Activated naive CD4-positive, alpha-beta T cell treated with Interleukin-2 at 50 U/mL for 16 hours (primary cell): Measurements from ENCODE around the gene SMPDL3A.
"Not testable (repeated sequence)": the region's sequence is repeated elsewhere in the genome, so short reads cannot be mapped to it uniquely, and the experiment has no call there.

Experiments
- DNase-seq: peaks from one replicate; pipeline ENCODE4 v3.0.0-alpha.2; 2020

Gene SMPDL3A, protein sequence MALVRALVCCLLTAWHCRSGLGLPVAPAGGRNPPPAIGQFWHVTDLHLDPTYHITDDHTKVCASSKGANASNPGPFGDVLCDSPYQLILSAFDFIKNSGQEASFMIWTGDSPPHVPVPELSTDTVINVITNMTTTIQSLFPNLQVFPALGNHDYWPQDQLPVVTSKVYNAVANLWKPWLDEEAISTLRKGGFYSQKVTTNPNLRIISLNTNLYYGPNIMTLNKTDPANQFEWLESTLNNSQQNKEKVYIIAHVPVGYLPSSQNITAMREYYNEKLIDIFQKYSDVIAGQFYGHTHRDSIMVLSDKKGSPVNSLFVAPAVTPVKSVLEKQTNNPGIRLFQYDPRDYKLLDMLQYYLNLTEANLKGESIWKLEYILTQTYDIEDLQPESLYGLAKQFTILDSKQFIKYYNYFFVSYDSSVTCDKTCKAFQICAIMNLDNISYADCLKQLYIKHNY

DNA sequence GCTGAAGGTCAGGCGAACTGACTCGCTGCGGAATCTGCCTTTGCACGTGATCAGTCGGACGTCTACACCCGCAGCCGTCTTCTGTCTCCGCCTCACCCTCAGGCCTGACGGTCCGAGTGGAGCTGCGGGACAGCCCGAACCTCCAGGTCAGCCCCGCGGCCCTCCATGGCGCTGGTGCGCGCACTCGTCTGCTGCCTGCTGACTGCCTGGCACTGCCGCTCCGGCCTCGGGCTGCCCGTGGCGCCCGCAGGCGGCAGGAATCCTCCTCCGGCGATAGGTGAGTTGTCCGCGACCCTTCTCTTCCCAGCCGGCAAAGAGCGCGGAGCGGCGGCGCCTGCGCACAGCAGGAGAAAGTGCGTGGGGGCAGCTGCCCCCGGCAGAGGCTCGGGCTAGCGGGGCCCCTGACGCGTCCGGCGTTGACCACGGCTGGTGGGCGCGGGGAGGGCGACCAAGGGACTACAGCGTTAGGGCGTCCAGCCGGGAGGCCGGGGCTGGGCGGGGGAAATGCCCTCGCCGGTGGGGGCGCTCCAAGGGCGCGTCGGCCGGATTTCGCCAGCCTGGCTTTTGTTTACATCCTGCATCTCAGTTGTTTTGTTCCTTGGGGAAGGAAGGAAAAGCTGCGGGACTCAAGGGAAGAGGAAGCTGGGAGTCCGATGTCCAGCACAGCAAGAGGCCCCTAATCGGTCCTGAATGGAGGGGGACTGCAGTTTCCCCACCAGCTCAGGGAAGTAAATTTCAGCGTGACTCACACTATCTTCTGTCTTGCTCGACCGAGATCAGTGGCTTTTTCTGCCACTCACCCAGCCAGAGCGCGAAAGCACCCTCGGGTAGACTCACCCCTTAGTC lies at the start of gene SMPDL3A:
SMPDL3A (plus strand) TSS at position 77 of the 846 bp plus-strand sequence; CDS start at position 166, 89 bp downstream.
- DNase-seq: no peak

DNA sequence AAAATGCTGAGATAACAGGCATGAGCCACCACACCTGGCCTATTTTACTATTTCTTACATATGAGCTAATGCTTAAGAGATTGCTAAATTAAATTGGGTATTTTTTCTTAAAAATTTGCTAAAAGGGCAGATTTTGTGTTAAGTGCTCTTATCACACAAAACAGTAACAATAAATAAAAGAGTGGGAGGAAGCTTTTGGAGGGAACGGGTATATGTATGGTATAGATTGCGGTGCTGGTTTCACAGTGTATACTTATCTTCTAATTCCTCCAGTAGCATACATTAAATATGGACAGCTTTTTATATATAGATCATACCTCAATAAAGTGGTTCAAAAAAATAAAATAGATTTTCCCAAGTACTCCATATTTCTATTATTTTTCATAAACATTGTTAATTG lies 49.0 kb upstream of the SMPDL3A start:
- no peak for DNase-seq

DNA sequence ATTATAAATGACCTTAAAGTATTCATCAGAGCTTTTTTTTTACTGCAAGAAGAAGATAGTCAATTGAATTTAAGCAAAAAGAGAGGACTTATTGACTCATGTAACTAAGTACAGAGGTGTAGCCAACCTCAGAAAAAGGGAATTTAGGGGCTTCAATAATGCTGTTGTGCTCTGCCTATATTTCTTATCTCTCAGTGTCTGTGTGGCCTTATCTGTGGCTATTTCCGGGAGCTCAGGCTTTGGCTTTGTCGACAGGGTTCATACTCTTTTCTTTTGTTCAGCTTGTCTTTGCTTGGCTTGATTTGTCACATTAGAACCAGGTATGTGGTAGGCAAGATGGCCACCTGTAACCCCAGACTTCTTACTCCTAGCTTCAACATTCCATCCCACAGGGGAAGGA lies 48.1 kb upstream of the SMPDL3A start:
- DNase-seq: no peak

DNA sequence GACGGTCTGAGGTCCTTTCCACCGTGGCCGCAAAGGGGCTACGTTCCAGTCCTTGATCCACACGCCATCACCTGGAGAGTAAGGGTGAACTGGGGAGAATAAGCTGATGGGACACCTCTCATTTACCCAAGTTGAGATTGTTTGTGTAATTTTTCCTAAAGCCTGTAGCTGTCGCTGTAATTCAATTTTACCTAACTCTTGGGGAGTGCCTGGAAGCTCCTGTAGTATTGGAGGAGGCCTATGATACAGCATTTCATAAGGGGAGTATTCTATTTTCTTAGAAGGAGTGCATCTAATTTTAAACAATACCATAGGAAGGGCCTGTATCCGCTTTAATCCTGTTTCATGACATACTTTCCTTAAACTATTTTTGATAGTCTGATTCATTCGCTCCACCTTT lies 44.8 kb upstream of the SMPDL3A start:
- DNase-seq: not testable (repeated sequence)

DNA sequence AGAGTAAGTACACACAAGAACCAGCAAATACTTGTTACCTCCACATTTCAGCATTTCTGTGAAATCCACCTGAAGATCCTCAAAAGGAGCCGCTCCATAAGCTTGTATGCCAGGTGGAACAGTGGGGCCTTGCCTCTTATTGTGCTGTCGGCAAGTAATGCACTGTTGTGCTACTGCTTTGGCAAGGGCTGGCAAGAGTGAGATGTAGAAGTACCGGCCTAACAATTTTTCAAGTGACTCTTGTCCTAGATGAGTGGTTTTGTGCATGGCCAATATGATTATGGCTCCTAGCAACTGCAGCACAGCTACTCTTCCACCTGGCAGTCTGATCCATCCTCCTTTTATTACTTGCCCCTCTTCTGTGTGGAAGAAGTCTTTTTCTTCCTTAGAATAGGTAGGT lies 44.2 kb upstream of the SMPDL3A start:
- DNase-seq: not testable (repeated sequence)

DNA sequence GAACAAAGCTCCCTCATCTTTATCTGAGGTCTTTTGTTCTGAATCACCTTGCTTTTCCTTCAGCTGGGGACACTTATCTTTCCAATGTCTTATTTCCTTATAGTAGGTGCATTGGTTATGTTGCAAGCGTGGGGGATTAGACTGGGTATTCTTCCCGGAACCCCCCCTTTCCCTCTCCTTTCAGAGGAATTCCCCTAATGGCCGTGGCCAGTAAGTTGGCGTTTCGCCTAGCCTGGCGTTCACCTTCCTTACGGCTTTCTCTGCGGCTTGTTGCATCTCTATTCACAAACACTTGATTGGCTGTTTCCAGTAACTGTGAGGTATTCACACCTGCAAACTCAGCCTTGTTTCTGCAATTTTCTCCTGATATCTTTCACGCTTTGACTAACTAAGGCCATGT lies 42.4 kb upstream of the SMPDL3A start:
- no peak for DNase-seq

DNA sequence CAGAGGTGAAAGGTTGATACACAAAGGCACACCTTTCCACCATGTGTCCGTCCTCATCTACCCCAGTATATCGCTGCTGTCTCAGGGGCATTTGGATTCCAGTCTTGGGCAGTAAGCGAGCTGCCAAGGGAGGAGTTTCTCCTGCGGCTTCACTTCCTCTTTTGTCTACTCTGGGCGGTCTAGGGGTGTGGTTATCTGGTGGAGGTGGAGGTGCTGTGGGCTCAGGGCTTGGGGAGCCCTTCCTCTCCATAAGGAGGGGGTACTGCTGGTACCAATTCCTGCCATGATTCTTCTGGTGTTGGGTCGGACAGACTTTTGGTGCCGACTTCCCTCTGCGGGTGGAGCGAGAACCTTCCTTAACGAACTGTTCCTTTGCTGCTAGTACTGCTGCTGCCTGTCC lies 41.5 kb upstream of the SMPDL3A start:
- no peak for DNase-seq

DNA sequence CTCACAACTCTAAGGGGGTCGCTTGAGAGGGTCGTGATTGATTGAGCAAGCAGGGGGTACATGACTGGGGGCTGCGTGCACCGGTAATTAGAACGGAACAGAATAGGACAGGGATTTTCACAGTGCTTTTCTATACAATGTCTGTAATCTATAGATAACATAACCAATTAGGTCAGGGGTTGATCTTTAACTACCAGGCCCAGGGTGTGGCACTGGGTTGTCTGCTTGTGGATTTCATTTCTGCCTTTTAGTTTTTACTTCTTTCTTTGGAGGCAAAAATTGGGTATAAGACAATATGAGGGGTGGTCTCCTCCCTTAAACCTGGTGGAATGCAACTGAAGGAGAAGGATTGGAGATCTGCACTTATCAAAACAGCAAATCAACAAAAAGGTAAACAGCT lies 40.1 kb upstream of the SMPDL3A start:
- not testable (repeated sequence) for DNase-seq

DNA sequence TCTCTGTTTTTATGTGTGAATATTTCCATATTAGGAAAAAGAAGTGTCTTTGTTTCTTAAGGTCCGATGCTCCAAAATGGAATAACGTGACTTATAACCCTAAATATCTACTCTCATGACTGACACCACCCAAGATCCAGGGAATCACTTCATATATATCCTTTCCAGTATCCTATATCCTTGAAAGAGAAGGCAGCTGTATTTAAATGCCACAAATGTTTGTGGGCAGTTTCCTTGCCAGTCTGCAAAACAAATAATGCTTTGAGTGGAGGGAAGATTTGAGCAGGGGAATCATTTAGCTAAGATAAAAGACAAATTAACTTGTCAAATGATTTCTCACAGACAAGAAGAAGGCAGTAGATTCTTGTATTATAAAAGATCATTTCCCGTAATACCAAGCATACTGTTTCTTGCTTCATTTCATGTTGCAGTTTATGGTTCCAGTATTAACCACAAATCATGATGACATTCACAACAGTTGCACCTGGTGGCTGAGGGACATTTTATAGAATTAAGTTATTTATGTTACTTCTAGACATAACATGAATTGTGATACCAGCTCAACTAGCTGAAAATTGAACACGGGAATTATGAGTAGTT lies 39.5 kb upstream of the SMPDL3A start:
- DNase-seq: no peak

DNA sequence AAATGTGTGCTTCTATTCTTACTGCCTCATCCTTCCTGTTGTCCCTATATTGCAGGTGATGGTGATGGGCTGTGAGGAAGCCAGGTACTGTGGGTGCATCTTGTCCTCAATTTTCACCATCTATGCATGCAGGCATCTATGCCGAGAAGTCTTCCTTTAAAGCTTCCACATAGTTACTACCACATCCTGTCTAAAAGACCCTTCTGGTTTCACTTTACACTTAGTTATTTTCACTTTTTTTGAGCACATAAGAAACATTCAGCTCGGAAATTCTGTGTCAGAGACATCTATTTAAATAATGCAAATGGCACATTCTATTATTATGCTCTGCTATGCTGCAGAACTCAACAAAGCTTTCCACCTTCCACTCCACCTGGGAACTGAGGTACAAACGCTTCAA lies 37.7 kb upstream of the SMPDL3A start:
- DNase-seq: no peak

DNA sequence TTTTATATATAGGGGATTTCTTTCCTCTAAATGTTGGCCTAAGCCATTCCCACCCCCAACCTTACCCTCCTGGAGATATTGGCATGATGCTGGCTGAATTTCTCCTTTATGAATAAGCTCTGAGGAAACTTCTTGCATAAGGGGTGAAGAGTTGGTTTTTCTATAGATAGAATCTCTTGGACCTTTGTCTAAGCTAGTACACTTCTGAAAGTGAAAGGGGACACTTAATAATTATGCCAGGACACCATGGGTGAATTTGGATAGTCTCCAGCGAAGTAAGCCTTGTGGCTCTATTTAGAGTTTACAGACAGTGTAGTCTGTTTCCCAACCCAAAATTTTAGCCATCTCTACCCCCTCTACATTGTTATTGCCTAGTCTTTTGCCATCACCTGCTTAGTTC lies 36.6 kb upstream of the SMPDL3A start:
- DNase-seq: no peak

DNA sequence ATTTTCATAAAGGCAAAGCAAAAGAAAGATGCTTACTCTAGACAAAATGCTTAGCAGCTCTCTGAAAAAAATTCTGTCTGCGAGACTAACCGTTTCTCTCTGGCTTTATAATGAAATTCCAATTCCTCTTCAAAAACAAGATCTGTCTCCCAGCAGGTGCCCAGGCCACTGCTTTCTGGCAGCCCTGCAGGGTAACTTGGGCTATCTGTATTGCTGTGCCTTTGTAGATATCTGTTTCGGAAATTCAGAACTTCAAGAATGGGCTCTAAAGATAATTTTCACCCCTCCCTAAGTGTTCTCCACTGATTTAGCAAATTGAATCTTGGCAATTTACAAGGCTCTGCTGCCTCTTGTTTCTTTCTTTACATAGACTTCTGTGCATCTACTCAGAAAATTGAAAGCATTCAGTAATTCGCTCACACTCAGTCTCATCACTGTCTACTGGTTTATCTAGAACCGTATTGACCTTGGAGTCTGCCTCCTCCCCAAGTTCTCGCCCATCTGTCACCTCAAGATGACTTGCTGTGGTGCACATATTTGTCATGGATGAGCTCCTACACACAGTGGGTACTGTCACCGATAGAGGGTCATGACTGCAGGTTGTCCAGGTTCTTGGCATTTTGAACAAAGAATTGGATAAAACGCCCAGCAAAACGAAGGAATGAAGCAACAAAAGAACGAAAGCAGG lies 35.9 kb upstream of the SMPDL3A start:
- no peak for DNase-seq

DNA sequence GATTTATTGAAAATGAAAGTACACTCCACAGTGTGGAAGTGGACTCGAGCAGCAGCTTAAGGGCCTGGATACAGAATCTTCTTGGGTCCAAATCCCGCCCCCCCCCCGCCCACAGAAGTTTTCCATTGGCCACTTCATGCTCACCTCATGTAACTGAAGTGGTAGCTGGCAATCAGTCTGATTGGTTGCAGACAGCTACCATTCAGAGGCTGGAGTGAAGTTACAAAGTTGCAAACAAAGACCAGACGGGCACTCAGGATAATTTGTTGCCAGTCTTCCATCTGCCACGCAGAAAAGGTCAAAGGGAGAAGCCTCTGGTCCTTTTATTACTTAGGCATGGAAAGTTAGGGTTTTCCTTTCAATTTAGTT lies 35.4 kb upstream of the SMPDL3A start:
- DNase-seq: no peak

DNA sequence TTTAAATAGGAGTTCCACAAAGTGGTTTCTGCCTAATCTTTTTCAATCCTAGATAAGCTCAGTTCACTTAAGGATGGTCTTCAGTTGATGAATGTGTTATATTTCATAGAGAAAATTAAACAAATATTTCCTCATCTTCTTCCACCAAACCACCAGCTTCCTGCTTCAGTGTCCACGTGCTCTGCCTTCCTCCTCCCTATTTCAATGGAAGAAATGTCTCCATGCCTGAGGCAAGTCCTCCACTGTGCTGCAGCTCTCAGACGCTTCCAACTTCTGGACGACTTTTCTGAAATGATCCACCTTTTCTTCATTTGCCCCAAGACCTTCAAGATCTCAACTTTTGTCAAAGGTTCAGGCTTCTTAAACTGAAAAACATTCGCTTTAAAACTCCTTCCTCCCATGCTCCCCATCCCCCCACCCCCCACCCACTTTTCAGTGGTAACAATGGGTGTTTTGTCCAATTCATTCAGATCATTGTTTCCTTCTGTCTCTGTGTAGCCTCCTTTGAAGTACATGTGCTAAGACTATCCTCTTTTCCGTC lies 34.8 kb upstream of the SMPDL3A start:
- no peak for DNase-seq

DNA sequence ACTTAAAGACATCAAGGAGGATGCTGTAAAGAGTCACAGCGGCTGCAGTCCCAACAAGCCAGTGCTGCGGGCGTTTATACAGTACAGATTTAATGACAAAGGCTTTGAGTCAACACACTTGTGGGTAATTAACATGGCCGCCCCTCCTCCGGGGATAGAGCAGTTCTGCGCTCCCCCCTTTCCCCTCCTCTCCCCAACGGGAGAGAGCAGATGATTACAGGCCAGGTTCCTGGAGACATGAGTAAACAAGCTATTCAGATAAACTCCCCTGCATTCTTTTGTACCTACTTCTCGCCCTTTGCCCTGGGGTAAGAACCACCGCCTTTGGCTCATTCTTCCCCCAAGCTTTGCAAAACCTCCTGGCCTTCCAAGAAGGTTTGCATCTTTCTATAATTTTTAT lies 33.2 kb upstream of the SMPDL3A start:
- no peak for DNase-seq

DNA sequence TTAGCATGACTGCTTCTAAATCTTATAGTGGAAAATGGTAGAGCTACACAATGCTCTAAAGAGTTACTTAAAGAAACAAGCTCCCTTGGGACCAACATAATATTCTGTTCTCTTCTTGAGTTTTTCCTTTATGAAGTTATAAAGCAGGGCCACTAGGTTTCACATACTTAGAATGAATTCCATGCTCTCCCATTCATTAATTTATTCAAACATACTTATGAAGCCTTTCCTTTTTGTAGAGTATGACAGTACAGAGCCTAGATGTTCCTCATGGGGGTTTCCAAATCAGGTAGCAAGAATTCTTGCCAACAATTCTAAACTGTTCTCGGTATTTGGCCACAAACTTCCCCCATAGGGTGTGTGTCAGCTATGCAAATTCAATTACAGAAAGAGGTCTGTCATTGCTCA lies 30.1 kb upstream of the SMPDL3A start:
- DNase-seq: no peak

DNA sequence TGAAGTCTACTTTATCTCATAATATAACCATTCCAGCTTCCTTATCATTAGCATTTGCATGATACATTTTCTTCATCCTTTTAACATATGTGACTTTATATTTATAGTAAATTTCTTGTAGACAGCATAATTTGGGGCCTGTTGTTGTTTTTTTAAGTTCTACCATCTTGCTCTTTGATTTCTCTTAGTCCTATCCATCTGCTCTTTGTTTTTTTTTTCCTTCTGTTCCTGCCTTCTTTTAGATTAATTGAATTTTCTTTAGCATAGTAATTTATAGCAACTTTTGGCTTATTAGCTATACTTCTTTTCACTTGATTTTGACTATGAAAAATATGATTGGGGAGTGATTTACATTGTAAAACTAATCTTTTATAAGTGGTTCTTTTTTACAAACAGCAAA lies 28.7 kb upstream of the SMPDL3A start:
- DNase-seq: no peak

DNA sequence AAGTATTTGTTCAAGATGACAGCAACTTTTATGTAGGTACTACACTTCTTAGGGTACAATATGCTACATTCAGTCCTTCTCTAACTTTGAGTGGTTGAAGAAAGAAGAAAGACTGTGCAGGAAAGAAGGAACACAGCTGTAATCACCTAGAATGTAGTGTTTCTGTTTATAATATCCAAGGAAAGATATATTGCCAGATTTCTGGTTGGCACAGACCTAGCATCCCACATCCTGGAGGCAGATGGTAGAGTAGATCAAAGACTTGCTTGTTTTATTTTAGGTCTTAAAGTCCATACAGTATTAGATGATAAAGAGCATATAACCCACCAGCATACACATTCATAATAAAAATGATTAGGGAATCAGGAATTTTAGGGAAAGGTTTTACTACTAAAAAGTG lies 22.8 kb upstream of the SMPDL3A start:
- no peak for DNase-seq

DNA sequence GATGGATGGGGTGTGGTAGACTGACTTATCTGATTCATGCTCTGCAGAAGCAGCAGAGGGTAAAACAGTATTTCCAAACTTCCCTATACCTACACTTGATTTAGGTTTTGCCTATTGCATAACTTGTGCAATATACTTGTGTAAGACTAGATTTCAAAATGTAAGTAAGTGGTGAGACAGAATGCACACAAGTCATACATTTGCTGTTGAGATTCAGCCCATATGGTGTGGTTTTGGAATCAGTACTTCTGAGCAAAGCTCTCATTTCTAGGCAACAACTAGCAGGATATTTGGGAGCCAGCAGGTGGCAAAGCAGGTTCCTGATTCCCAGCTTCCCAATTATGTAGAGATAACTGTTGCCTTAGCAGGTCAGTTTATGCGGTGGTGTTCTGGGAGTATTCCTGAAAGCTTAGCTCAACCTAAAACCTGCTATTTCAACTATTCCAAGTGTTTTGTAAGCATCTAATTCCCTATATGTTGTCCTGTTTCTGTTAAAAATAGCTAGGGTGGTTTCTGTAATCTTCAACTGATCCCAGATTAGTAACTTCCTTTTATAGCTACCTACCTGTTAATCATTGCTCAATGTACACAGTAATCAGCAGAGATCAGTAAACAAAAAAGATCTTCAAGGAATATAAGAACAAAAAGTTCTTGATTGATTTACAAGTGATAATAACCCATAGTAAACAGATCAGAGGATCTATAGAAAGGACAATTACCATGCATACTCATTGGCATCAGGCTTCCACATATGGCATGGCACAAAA lies 18.0 kb upstream of the SMPDL3A start:
- no peak for DNase-seq

DNA sequence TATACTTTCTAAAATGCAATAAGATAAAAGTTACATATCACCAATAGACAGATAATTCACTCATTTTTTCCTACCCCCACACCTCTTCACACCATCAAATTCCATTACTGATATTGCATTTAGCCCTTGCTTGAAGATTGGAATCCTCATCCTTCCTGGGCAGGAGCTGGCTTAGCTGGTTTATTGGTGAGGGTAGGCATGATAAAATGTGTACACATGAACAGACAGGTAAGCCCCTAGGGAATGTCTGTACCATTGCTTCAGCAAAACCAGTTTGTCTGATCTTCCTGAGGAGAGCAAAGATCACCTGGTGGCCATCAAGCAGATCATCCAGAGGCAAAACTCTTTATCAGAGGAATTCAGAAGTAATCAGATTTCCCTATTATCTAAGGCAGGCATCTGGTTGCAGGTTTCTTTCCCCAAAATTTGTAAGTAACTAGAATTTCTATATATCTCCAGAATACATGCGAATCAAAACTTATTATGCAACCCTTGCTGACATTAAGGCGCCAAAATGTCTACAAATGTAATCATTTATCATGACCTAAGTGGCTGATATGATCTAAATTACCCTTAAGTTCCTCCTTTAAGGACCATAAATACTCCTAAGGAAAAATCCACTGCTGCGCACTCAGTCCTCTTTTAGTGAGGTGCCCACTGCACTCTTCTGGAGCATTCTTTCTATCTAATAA lies 16.2 kb upstream of the SMPDL3A start:
- no peak for DNase-seq

DNA sequence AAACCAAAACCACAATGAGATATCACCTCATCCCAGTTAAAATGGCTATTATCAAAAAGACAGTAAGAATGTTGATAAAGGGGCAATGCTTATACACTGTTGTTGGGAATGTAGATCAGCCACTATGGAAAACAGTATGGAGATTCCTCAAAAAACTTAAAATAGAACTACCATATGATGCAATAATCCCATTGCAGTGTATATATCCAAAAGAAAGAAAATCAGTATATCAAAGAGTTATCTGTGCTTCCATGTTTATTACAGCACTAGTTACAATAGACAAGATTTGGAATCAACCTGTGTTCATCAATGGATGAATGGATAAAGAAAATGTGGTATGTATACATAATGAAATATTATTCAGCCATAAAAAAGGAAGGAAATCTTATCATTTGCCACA lies 13.1 kb upstream of the SMPDL3A start:
- no peak for DNase-seq
